GM12892 (cell line): ENCODE results near the gene DCUN1D5.

Experiments
- POLR2A ChIP-seq: IDR thresholded peaks from 2 replicates; pipeline ENCODE4 v1.6.1; 2011; ENCODE audit warnings: low read depth, low read length, control low read depth
- POLR2AphosphoS5 ChIP-seq: IDR thresholded peaks from 2 replicates; pipeline ENCODE4 v1.6.1; 2011; ENCODE audit warnings: low read depth, low read length, control low read depth

DNA sequence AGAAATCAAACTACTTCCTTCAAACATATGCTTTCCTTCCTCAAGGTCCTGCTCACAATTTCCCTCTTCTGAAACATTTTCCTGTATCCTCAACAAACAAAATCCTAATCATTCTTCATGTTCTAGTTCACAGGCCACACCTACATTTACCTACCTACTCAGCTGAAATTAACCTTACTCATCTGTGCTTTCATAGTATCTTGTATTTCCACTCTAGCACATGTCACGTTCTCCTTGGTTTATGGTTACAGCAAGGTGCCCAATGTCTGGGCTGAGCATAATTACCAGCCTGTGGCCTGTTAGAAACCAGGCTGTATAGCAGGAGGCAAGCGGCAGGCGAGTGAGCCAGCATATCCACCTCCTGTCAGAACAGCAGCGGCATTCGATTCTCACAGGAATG is 13.2 kb downstream of the DCUN1D5 start:
- TF ChIP-seq POLR2A (no peak), POLR2AphosphoS5 (no peak)
